Measurements from ENCODE around the gene PTPRO. TPM values are rescaled to one million over a fixed set of nuclear protein-coding genes. Genes with fewer than 3 reads are reported as not detected.

PTPRO gene
- polyA plus RNA-seq, 1 experiment, result 0.23 TPM

GRCh38 chr12:15591811-15592210 is 269.5 kb downstream of the PTPRO start:
- H3K27me3 ChIP-seq (ENCODE audit: control insufficient read depth, insufficient read depth, low read length), result no peaks in the 10 kb centered on the region
- CTCF ChIA-PET, result interaction anchor here (0.6 to 14.2 kb wide), 6 partner anchors 88 to 264 kb away, joined by 3 to 204 read pairs (median 4); no protein-coding TSS in a partner anchor
- DNase-seq (ENCODE audit: low read depth), result no peak
- POLR2A ChIA-PET, result no interaction called here
- H3K4me3 ChIP-seq (ENCODE audit: low read depth, low read length), result no peak overlapping the region
- H3K36me3 ChIP-seq (ENCODE audit: control insufficient read depth, insufficient read depth, low read length), result no peaks in the 10 kb centered on the region
- TF ChIP-seq CTCF (IDR thresholded peaks at IDR 0.05; ENCODE audit: insufficient read depth, low read depth, low read length), result no peak

- no peaks in the 10 kb centered on the region for H3K36me3 ChIP-seq (ENCODE audit: control insufficient read depth, insufficient read depth, low read length)
- peak; percentile 15; the same call in 1 of the 2 replicates for TF ChIP-seq CTCF (IDR thresholded peaks at IDR 0.05; ENCODE audit: insufficient read depth, low read depth, low read length)
- no peaks in the 10 kb centered on the region for H3K27me3 ChIP-seq (ENCODE audit: control insufficient read depth, insufficient read depth, low read length)
- DNase-seq (ENCODE audit: low read depth), result no peak
- POLR2A ChIA-PET, result no interaction called here
- CTCF ChIA-PET, result interaction anchor here (1.1 to 14.2 kb wide), 3 partner anchors 188 to 263 kb away, joined by 3 to 204 read pairs (median 24); no protein-coding TSS in a partner anchor
- no peak overlapping the region for H3K4me3 ChIP-seq (ENCODE audit: low read depth, low read length)
These were observed 270.6 kb downstream of the PTPRO start for GRCh38 chr12:15592934-15593333.

- ChIA-PET POLR2A (no interaction called here), CTCF (no interaction called here)
- no peak for DNase-seq (ENCODE audit: low read depth)
- Histone ChIP-seq H3K4me3 (ENCODE audit: low read depth, low read length) (no peak overlapping the region), H3K36me3 (ENCODE audit: control insufficient read depth, insufficient read depth, low read length) (no peaks in the 10 kb centered on the region), H3K27me3 (ENCODE audit: control insufficient read depth, insufficient read depth, low read length) (no peaks in the 10 kb centered on the region)
- TF ChIP-seq CTCF (IDR thresholded peaks at IDR 0.05; ENCODE audit: insufficient read depth, low read depth, low read length), result no peak
These were observed 273.9 kb downstream of the PTPRO start for GRCh38 chr12:15596174-15596573.

- H3K27me3 ChIP-seq (ENCODE audit: control insufficient read depth, insufficient read depth, low read length), result no peaks in the 10 kb centered on the region
- POLR2A ChIA-PET, result no interaction called here
- no peak for DNase-seq (ENCODE audit: low read depth)
- H3K4me3 ChIP-seq (ENCODE audit: low read depth, low read length), result no peak overlapping the region
- H3K36me3 ChIP-seq (ENCODE audit: control insufficient read depth, insufficient read depth, low read length), result no peaks in the 10 kb centered on the region
- CTCF ChIA-PET, result interaction anchor here (0.5 to 1.5 kb wide), 4 partner anchors 10 to 328 kb away, joined by 3 to 4 read pairs (median 3); no protein-coding TSS in a partner anchor
- TF ChIP-seq CTCF (IDR thresholded peaks at IDR 0.05; ENCODE audit: insufficient read depth, low read depth, low read length), result no peak
These were observed 275.0 kb downstream of the PTPRO start for GRCh38 chr12:15597125-15597830.

GRCh38 chr12:15599266-15600037 is 277.1 kb downstream of the PTPRO start:
- CTCF ChIA-PET, result interaction anchor here (1.0 kb wide), 1 partner anchor 256 kb away, joined by 4 read pairs; no protein-coding TSS in a partner anchor
- Histone ChIP-seq H3K36me3 (ENCODE audit: control insufficient read depth, insufficient read depth, low read length) (no peaks in the 10 kb centered on the region), H3K27me3 (ENCODE audit: control insufficient read depth, insufficient read depth, low read length) (no peaks in the 10 kb centered on the region), H3K4me3 (ENCODE audit: low read depth, low read length) (no peak overlapping the region)
- TF ChIP-seq CTCF (IDR thresholded peaks at IDR 0.05; ENCODE audit: insufficient read depth, low read depth, low read length), result no peak
- POLR2A ChIA-PET, result no interaction called here
- no peak for DNase-seq (ENCODE audit: low read depth)
